Stimulated activated CD8-positive, alpha-beta memory T cell treated with anti-CD3 and anti-CD28 coated beads, Interleukin-12 subunit alpha, Interleukin-12 subunit beta, amount 100 ng/mL, for 24 hours (primary cell): ENCODE data around the gene AFAP1L2.

Source experiments
- DNase-seq: peaks from one replicate; pipeline ENCODE4 v3.0.0-alpha.2; 2020; ENCODE audit errors: extremely low read depth

AFAP1L2 gene

GRCh38 chr10:114387784-114388183 is 16.5 kb downstream of the AFAP1L2 start:
- DNase-seq, result no peak

DNA sequence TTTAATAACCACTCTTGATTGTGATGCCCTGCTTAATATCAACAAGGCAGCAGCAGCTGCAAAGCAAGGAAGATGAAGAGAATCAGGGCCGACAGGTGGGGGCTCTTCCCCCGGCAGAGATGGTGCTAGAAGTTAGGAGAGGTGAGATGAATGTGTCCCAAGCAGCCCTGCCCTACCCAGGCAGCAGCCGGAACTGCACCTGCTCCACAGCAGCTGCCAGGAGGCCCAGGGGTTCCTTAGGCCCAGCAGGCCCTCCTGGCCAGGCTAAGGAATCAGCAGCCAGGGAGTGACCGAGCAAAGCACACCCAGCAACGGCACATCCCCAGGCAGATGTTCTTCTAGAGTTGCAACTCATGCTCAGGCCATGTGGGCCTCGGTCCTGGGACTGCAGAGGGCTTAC is 17.9 kb downstream of the AFAP1L2 start:
- DNase-seq, result no peak

- DNase-seq, result no peak
Measured at GRCh38 chr10:114385557-114385956, 18.7 kb downstream of the AFAP1L2 start.

- no peak for DNase-seq
Measured at GRCh38 chr10:114384601-114385000, 19.7 kb downstream of the AFAP1L2 start.

GRCh38 chr10:114384181-114384580 is 20.1 kb downstream of the AFAP1L2 start:
- no peak for DNase-seq

- no peak for DNase-seq
Measured at GRCh38 chr10:114380797-114381196, 23.5 kb downstream of the AFAP1L2 start.

DNA sequence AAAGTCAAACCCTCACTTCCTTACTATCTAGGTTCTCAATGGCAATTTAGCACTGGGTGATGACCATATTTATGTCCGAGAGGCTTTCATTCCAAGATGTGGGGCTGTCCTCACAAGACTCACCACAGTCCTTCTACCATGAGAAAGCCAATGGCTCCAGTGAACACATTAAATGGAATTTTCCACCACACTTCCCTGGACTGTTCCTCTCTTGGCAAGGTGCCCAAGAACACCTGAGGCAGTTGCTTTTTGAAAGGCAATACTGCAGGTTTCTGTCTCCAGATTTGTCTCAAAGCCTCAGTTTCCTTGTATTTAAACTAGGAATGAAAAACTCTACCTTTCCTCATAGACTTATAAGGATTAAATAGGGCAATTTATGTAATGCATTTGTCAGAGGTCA is 24.2 kb downstream of the AFAP1L2 start:
- no peak for DNase-seq

- DNase-seq, result no peak
Measured at GRCh38 chr10:114379631-114380041, 24.7 kb downstream of the AFAP1L2 start.

DNA sequence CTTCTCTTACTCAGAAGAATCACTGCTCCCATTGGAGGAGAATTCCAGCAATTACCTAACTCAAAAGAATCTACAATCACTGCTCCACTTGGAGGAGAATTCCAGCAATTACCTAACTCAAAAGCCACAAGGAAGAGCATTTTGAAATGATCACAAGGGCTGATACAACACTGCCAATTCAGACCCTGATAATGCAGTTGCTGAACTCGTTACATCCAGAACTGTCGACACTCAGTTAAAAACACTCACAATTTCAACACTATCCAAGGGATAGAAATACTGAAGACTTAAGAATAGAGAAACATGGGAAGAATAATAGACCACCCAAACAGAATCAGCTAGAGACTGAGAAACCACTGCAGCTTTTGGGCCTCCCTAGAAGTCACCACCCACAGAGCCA is 27.8 kb downstream of the AFAP1L2 start:
- DNase-seq, result no peak

- no peak for DNase-seq
Measured at GRCh38 chr10:114375047-114375446, 29.3 kb downstream of the AFAP1L2 start.

DNA sequence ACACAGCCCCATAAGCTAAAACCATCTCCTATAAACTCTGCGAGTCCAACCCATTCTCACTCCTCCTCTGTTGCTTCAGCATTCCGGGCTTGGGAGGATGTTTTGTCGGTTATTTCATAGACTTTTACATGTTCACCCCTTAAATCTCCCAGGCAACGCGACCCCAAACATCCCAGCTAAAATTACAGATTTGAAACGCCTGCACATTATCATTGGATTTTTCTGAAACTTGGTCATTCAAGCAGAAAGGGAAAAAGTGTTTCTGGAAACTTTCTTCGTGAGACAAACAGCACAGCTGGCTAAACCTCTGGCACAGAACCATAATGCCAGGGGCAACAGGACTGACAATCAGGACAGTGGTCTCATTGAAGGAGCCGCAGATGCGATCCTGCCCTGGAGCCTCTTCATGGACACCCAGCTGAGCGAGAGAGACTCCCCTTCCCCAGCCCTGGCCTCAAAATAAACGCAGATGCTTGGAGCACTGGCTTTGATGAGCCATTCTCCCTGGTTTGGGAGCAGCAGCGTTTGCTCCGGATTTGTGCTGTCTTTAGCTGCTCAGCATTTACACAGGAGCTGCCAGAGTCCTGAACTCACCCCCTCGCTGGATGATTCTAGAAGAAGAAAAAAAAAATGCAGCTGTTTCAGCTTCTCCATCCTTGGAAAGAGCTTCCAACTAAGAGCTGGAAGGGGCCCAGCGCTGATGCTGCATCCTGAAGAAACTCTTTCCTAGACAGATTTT is 30.1 kb downstream of the AFAP1L2 start:
- no peak for DNase-seq

- DNase-seq, result no peak
Measured at GRCh38 chr10:114373631-114374030, 30.7 kb downstream of the AFAP1L2 start.

DNA sequence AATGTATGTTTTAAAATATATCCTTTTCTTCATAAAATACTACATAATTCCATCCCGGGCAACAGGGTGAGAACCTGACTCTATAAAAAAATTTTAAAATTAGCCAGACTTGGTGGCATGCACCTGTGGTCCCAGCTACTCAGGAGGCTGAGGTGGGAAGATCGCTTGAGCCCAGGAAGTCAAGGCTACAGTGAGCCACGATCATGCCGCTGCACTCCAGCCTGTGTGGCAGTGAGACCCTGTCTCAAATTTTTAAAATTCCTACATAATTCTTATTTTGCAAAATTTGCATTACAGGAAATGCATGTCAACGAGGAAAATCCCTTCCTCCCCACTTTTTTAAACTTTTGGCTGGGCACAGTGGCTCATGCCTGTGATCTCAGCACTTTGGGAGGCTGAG is 31.3 kb downstream of the AFAP1L2 start:
- no peak for DNase-seq

DNA sequence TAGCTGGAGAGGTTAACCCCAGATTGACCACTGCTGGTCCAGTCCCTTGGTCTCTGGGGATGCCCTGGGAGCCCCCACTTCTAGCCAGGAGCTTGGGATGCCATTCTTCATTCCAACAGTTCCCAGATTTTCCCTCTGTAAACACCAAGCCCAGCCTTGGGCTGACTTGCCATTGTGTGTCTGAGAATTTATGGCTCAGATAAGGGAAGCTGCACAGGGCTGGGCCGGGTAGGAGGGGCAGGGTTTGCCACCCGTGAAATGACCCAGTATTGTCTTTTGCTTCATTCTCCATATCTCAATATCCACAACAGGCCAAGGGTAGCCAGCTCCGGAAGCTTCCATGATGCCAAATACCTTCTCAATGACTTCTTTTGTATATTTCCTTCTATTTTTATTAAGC is 32.1 kb downstream of the AFAP1L2 start:
- no peak for DNase-seq

DNA sequence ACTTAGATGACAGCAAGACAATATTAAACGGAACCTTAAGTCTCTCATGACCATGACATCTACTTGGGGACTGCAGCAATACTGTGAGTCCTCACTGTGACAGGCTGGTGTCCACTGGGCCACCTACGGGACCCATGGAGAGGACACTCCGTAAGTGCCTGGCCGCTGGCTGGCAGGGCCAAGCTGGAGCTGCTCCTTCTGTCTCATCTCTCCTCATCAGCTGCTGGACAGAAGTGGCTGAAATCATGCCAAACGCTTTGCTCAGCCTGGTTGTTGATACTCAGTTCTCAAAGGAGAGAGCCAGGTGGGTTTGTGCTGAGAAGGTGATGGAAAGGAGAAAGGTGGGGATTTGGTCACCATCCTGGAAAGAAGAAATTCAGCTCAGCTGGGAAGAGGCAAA is 33.3 kb downstream of the AFAP1L2 start:
- DNase-seq, result no peak

GRCh38 chr10:114370199-114370598 is 34.1 kb downstream of the AFAP1L2 start:
- no peak for DNase-seq

DNA sequence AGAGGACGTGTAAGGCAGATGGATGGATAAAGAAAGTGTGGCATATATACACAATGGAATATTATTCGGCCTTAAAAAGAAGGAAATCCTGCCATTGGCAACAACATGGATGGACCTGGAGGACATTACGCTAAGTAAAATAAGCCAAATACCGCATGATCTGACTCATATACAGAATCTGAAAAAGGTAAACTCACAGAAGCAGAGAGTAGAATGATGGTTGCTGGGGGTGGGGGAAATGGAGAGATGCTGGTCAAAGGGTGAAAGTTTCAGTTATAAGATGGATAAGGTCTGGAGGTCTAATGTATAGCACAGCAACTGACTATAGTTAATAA is 36.3 kb downstream of the AFAP1L2 start:
- DNase-seq, result no peak

DNA sequence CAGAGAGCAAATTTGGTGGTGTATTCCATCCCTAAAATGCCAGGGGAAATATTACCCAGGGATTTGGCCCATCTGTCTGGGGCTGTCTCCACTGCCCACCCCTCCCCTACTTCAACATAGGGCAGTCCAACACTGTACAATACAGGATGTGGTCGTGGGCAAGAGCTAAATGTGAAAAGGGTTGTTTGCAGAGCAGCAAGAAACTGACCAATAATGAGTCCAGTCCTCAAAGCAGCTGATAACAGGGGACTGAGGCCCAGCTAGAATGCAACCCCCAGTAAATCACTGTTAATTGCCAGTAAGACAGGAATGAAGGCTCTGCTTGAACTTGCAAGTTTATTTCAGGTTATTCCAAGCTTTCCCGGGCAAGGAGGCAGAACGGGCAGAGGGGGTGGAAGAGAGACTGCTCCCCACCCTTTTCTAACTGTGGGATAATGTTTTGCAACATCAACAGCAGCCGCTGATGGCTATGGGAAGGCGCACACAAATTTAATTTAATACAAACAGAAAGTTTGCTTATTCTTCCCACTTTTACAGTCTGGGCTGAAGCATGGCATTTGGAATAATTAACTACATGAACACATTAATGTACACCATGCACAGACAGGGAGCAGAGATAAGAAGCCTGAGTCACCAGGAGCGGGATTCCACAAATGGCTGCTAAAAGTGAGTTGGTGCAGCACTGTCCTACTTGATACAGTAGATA is 36.8 kb downstream of the AFAP1L2 start:
- no peak for DNase-seq

DNA sequence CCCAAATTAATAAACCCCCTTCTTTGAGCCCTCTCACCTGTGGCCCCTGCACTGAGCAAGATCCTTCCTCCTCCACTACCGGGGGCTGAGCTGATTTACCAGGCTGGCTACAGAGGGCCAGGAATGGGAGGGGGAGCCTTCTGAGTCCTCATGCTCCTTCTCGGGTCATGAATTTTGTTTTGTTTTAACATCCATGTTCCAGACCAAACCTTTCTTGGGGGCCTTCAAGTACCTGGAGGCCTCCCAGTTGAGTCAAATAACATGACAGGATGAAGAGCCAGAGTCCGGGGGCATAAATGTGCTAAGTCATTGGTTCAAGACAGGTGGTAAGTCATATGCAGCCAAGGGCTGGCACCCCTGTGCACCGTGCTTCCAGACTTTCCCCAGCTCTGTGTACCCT is 39.6 kb downstream of the AFAP1L2 start:
- DNase-seq, result no peak

DNA sequence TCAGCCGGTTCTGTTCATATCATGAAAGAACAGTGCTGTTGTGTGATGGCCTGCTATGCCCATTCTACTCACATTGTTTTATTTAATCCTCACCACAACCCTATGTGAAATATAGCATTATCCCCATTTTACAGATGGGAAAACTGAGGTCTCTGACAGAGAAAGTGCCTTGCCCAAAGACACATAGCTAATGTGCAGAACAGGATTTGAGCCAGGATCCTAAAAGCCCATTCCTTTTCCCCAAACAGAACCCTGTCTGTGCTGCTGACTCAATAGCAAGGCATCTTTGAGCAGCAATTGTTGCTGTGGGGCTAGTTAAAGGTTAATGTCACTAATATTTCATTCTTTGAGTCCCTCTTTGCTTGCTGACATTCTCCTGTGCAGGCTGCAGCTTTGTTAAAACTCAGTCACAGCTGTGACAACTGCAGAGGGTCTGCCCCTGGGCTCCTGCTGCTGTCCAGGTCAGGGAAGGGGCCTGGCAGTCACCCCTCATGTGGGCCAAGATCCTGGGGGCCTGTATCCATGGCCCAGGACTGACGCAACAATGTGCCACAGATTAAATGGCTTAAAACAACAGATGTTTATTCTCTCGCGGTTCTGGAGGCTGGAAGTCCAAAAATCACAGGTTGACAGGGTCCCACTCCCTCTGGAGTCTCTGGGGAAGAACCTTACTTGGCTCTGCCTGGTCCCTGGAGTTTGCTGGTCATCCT is 40.4 kb downstream of the AFAP1L2 start:
- no peak for DNase-seq

DNA sequence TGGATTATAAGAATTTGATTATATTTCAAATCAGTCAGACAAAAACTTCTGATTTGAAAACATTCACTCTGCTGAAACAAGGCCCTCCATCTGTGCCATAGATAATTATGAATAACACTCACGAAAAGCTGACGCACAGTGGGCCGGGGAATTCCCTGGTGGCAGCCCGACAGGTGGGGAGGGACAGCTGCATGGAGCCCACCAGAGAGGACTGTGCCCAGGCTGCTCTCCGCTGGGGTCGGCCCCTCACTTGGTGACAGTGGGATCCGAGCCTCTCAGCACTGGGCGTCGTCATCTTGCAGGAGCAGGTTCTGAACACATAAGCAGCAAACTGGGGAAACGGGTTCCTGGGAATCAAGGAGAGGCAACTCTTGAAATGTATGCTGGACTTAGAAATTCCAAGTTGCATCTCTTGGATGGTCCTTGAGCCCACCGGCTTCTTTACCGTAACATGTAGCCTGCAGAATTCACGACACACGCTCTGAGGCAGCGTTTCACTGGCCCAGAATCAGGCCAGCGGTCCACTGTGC is 41.4 kb downstream of the AFAP1L2 start:
- DNase-seq, result no peak

- no peak for DNase-seq
Measured at GRCh38 chr10:114359953-114360345, 44.4 kb downstream of the AFAP1L2 start.
